GM12874 (cell line): ENCODE data around the gene PGPEP1.

Experiments
- CTCF ChIP-seq: IDR thresholded peaks from 2 replicates; pipeline ENCODE4 v1.5.1; 2011; ENCODE audit warnings: low read depth, mild to moderate bottlenecking, control low read depth, low read length, moderate library complexity; ENCODE audit not compliant: insufficient read depth

The PGPEP1 gene

GRCh38 chr19:18319591-18320135 is 20.7 kb upstream of the PGPEP1 start:
- TF ChIP-seq CTCF: no peak

- TF ChIP-seq CTCF: no peak
These were observed 19.3 kb upstream of the PGPEP1 start for GRCh38 chr19:18320865-18321733.

GRCh38 chr19:18321734-18322102 is 18.7 kb upstream of the PGPEP1 start:
- TF ChIP-seq CTCF: no peak

- TF ChIP-seq CTCF: peak; percentile 29
These were observed 18.1 kb upstream of the PGPEP1 start for GRCh38 chr19:18322318-18322758.

GRCh38 chr19:18322759-18323460 is 17.5 kb upstream of the PGPEP1 start, which contains the start of gene LSM4:
Gene LSM4 (minus strand): TSS chr19:18323076. CDS start chr19:18323020, 56 bp downstream.
- TF ChIP-seq CTCF: peak; percentile 53

- TF ChIP-seq CTCF: no peak
These were observed 13.6 kb upstream of the PGPEP1 start for GRCh38 chr19:18326772-18327171.

- TF ChIP-seq CTCF: peak; percentile 88
These were observed 11.9 kb upstream of the PGPEP1 start for GRCh38 chr19:18328340-18329034.
